WERI-Rb-1 (cell line): ENCODE measurements around the gene SIAH2.

Experiments
- DNase-seq: peaks from one replicate; pipeline ENCODE4 v3.0.0-alpha.2; 2020
- H3K27ac ChIP-seq: fragments of 250-450 bp; sonication (Bioruptor Pico); 2 replicates; pipeline ENCODE4 v1.5.1; 2020; ENCODE audit warnings: mild to moderate bottlenecking, moderate library complexity
- H3K27me3 ChIP-seq: fragments of 250-450 bp; sonication (Bioruptor Pico); 2 replicates; pipeline ENCODE4 v1.5.1; 2021; ENCODE audit warnings: mild to moderate bottlenecking, low read depth, moderate library complexity; ENCODE audit not compliant: insufficient read depth, severe bottlenecking
- H3K36me3 ChIP-seq: fragments of 250-450 bp; sonication (Bioruptor Pico); 2 replicates; pipeline ENCODE4 v1.5.1; 2020; ENCODE audit warnings: mild to moderate bottlenecking, moderate library complexity
- H3K4me3 ChIP-seq: 2 replicates; pipeline ENCODE4 v1.5.1; 2011; ENCODE audit warnings: low read depth, mild to moderate bottlenecking, control low read depth, low read length
- H3K9me3 ChIP-seq: fragments of 250-450 bp; sonication (Bioruptor Pico); 2 replicates; pipeline ENCODE4 v1.5.1; 2021; ENCODE audit warnings: mild to moderate bottlenecking, moderate library complexity; ENCODE audit not compliant: severe bottlenecking
- CTCF ChIP-seq: IDR thresholded peaks from 2 replicates; pipeline ENCODE4 v1.5.1; 2011; ENCODE audit warnings: low read depth, mild to moderate bottlenecking, control low read depth, inconsistent platforms, low read length

The SIAH2 gene

GRCh38 chr3:150736316-150736719 is 26.7 kb downstream of the SIAH2 start:
- H3K27me3 ChIP-seq = peaks cover 90% of the 10 kb centered on the region
- no peak overlapping the region for H3K27ac ChIP-seq
- no peak for DNase-seq
- no peak for TF ChIP-seq CTCF
- H3K4me3 ChIP-seq = no peak overlapping the region
- H3K36me3 ChIP-seq = no peaks in the 10 kb centered on the region
- peaks cover 2% of the 10 kb centered on the region for H3K9me3 ChIP-seq

- H3K9me3 ChIP-seq = no peaks in the 10 kb centered on the region
- TF ChIP-seq CTCF = no peak
- H3K36me3 ChIP-seq = no peaks in the 10 kb centered on the region
- DNase-seq = no peak
- peaks cover 93% of the 10 kb centered on the region for H3K27me3 ChIP-seq
- no peak overlapping the region for H3K4me3 ChIP-seq
- H3K27ac ChIP-seq = no peak overlapping the region
These were observed 28.2 kb downstream of the SIAH2 start for GRCh38 chr3:150734795-150735119.

- no peak overlapping the region for H3K27ac ChIP-seq
- DNase-seq = no peak
- no peak overlapping the region for H3K4me3 ChIP-seq
- no peaks in the 10 kb centered on the region for H3K36me3 ChIP-seq
- H3K27me3 ChIP-seq = peaks cover 93% of the 10 kb centered on the region
- H3K9me3 ChIP-seq = no peaks in the 10 kb centered on the region
- TF ChIP-seq CTCF = no peak
These were observed 28.8 kb downstream of the SIAH2 start for GRCh38 chr3:150733936-150734794.

- TF ChIP-seq CTCF = no peak
- Histone ChIP-seq H3K36me3 (no peaks in the 10 kb centered on the region), H3K27ac (no peak overlapping the region), H3K27me3 (peaks cover 93% of the 10 kb centered on the region), H3K9me3 (no peaks in the 10 kb centered on the region), H3K4me3 (no peak overlapping the region)
- no peak for DNase-seq
These were observed 29.5 kb downstream of the SIAH2 start for GRCh38 chr3:150733373-150733935.

GRCh38 chr3:150729682-150730360 is 33.1 kb downstream of the SIAH2 start:
- Histone ChIP-seq H3K27me3 (peaks cover 97% of the 10 kb centered on the region), H3K4me3 (no peak overlapping the region), H3K27ac (no peak overlapping the region), H3K9me3 (no peaks in the 10 kb centered on the region), H3K36me3 (no peaks in the 10 kb centered on the region)
- TF ChIP-seq CTCF = no peak
- DNase-seq = no peak
